ENCODE measurements around the gene CAMKMT.

The CAMKMT gene

GRCh38 chr2:44598330-44599119 lies 236.8 kb downstream of the CAMKMT start:
- ChIA-PET CTCF (interaction anchor here (0.7 kb wide), 1 partner anchor 17 kb away, joined by 3 read pairs; no protein-coding TSS in a partner anchor), POLR2A (no interaction called here)
- DNase-seq, result no peak
- no CpG with 5 or more reads among the region's 5 CpGs for WGBS (ENCODE audit: insufficient coverage)
- no peaks in the 10 kb centered on the region for H3K27me3 ChIP-seq (replicated peaks in 2 of 5; ENCODE audit: control insufficient read depth in 4 of 5, insufficient read depth in 5 of 5, low read length in 4 of 5)
- H3K36me3 ChIP-seq (ENCODE audit: control insufficient read depth in 4 of 4, insufficient read depth in 4 of 4, low read length in 3 of 4), result no peaks in the 10 kb centered on the region
- no peaks in the 10 kb centered on the region for H3K4me1 ChIP-seq (ENCODE audit: control extremely low read depth in 1 of 4, control insufficient read depth in 4 of 4, insufficient read depth in 4 of 4, low read length in 3 of 4)
- no peak overlapping the region for H3K4me3 ChIP-seq (ENCODE audit: control insufficient read depth in 1 of 7, extremely low read depth in 1 of 7, insufficient read depth in 4 of 7, low read depth in 2 of 7, low read length in 6 of 7)
- H3K9me3 ChIP-seq (ENCODE audit: control extremely low read depth in 1 of 5, control insufficient read depth in 4 of 5, insufficient read depth in 2 of 5, low read depth in 1 of 5, low read length in 4 of 5), result peaks cover 0 to 2% (median 0%) of the 10 kb centered on the region in 5 experiments
- no peak overlapping the region for H3K27ac ChIP-seq (ENCODE audit: insufficient read depth in 1 of 2, low read depth in 1 of 2, low read length in 2 of 2, poor library complexity in 1 of 2, severe bottlenecking in 2 of 2)

GRCh38 chr2:44599130-44599529 lies 237.4 kb downstream of the CAMKMT start:
- Histone ChIP-seq H3K36me3 (ENCODE audit: control insufficient read depth in 4 of 4, insufficient read depth in 4 of 4, low read length in 3 of 4) (no peaks in the 10 kb centered on the region), H3K27ac (ENCODE audit: insufficient read depth in 1 of 2, low read depth in 1 of 2, low read length in 2 of 2, poor library complexity in 1 of 2, severe bottlenecking in 2 of 2) (no peak overlapping the region), H3K4me3 (ENCODE audit: control insufficient read depth in 1 of 7, extremely low read depth in 1 of 7, insufficient read depth in 4 of 7, low read depth in 2 of 7, low read length in 6 of 7) (no peak overlapping the region), H3K27me3 (replicated peaks in 2 of 5; ENCODE audit: control insufficient read depth in 4 of 5, insufficient read depth in 5 of 5, low read length in 4 of 5) (no peaks in the 10 kb centered on the region), H3K4me1 (ENCODE audit: control extremely low read depth in 1 of 4, control insufficient read depth in 4 of 4, insufficient read depth in 4 of 4, low read length in 3 of 4) (no peaks in the 10 kb centered on the region), H3K9me3 (ENCODE audit: control extremely low read depth in 1 of 5, control insufficient read depth in 4 of 5, insufficient read depth in 2 of 5, low read depth in 1 of 5, low read length in 4 of 5) (peaks cover 0 to 2% (median 0%) of the 10 kb centered on the region in 5 experiments)
- no peak for DNase-seq
- no CpG with 5 or more reads among the region's 1 CpG for WGBS (ENCODE audit: insufficient coverage)
- ChIA-PET CTCF (no interaction called here), POLR2A (no interaction called here)

GRCh38 chr2:44602446-44602845 lies 240.7 kb downstream of the CAMKMT start:
- CTCF ChIA-PET, result no interaction called here
- no peak overlapping the region for H3K27ac ChIP-seq (ENCODE audit: insufficient read depth in 1 of 2, low read depth in 1 of 2, low read length in 2 of 2, poor library complexity in 1 of 2, severe bottlenecking in 2 of 2)
- no peaks in the 10 kb centered on the region for H3K4me1 ChIP-seq (ENCODE audit: control extremely low read depth in 1 of 4, control insufficient read depth in 4 of 4, insufficient read depth in 4 of 4, low read length in 3 of 4)
- POLR2A ChIA-PET, result no interaction called here
- 100% methylated on average over 2 of the region's 6 CpGs for WGBS (ENCODE audit: insufficient coverage)
- DNase-seq, result no peak
- no peaks in the 10 kb centered on the region for H3K27me3 ChIP-seq (replicated peaks in 2 of 5; ENCODE audit: control insufficient read depth in 4 of 5, insufficient read depth in 5 of 5, low read length in 4 of 5)
- H3K4me3 ChIP-seq (ENCODE audit: control insufficient read depth in 1 of 7, extremely low read depth in 1 of 7, insufficient read depth in 4 of 7, low read depth in 2 of 7, low read length in 6 of 7), result no peak overlapping the region
- H3K9me3 ChIP-seq (ENCODE audit: control extremely low read depth in 1 of 5, control insufficient read depth in 4 of 5, insufficient read depth in 2 of 5, low read depth in 1 of 5, low read length in 4 of 5), result no peaks in the 10 kb centered on the region
- no peaks in the 10 kb centered on the region for H3K36me3 ChIP-seq (ENCODE audit: control insufficient read depth in 4 of 4, insufficient read depth in 4 of 4, low read length in 3 of 4)

- CTCF ChIA-PET, result no interaction called here
- no CpG with 5 or more reads among the region's 1 CpG for WGBS (ENCODE audit: insufficient coverage)
- POLR2A ChIA-PET, result no interaction called here
- H3K4me3 ChIP-seq (ENCODE audit: control insufficient read depth in 1 of 7, extremely low read depth in 1 of 7, insufficient read depth in 4 of 7, low read depth in 2 of 7, low read length in 6 of 7), result no peak overlapping the region
- H3K27me3 ChIP-seq (replicated peaks in 2 of 5; ENCODE audit: control insufficient read depth in 4 of 5, insufficient read depth in 5 of 5, low read length in 4 of 5), result no peaks in the 10 kb centered on the region
- no peak for DNase-seq
- no peak overlapping the region for H3K27ac ChIP-seq (ENCODE audit: insufficient read depth in 1 of 2, low read depth in 1 of 2, low read length in 2 of 2, poor library complexity in 1 of 2, severe bottlenecking in 2 of 2)
- H3K36me3 ChIP-seq (ENCODE audit: control insufficient read depth in 4 of 4, insufficient read depth in 4 of 4, low read length in 3 of 4), result no peaks in the 10 kb centered on the region
- H3K9me3 ChIP-seq (ENCODE audit: control extremely low read depth in 1 of 5, control insufficient read depth in 4 of 5, insufficient read depth in 2 of 5, low read depth in 1 of 5, low read length in 4 of 5), result no peaks in the 10 kb centered on the region
- no peaks in the 10 kb centered on the region for H3K4me1 ChIP-seq (ENCODE audit: control extremely low read depth in 1 of 4, control insufficient read depth in 4 of 4, insufficient read depth in 4 of 4, low read length in 3 of 4)
Measured at GRCh38 chr2:44605511-44605910, 243.8 kb downstream of the CAMKMT start.

GRCh38 chr2:44612276-44612675 lies 250.5 kb downstream of the CAMKMT start:
- POLR2A ChIA-PET, result no interaction called here
- Histone ChIP-seq H3K27ac (ENCODE audit: insufficient read depth in 1 of 2, low read depth in 1 of 2, low read length in 2 of 2, poor library complexity in 1 of 2, severe bottlenecking in 2 of 2) (no peak overlapping the region), H3K4me3 (ENCODE audit: control insufficient read depth in 1 of 7, extremely low read depth in 1 of 7, insufficient read depth in 4 of 7, low read depth in 2 of 7, low read length in 6 of 7) (no peak overlapping the region), H3K9me3 (ENCODE audit: control extremely low read depth in 1 of 5, control insufficient read depth in 4 of 5, insufficient read depth in 2 of 5, low read depth in 1 of 5, low read length in 4 of 5) (peaks cover 0 to 3% (median 0%) of the 10 kb centered on the region in 5 experiments), H3K36me3 (ENCODE audit: control insufficient read depth in 4 of 4, insufficient read depth in 4 of 4, low read length in 3 of 4) (no peaks in the 10 kb centered on the region), H3K27me3 (replicated peaks in 2 of 5; ENCODE audit: control insufficient read depth in 4 of 5, insufficient read depth in 5 of 5, low read length in 4 of 5) (no peaks in the 10 kb centered on the region), H3K4me1 (ENCODE audit: control extremely low read depth in 1 of 4, control insufficient read depth in 4 of 4, insufficient read depth in 4 of 4, low read length in 3 of 4) (no peaks in the 10 kb centered on the region)
- no CpG with 5 or more reads among the region's 1 CpG for WGBS (ENCODE audit: insufficient coverage)
- CTCF ChIA-PET, result no interaction called here
- DNase-seq, result no peak

GRCh38 chr2:44614940-44615339 lies 253.2 kb downstream of the CAMKMT start:
- H3K4me1 ChIP-seq (ENCODE audit: control extremely low read depth in 1 of 4, control insufficient read depth in 4 of 4, insufficient read depth in 4 of 4, low read length in 3 of 4), result no peaks in the 10 kb centered on the region
- H3K36me3 ChIP-seq (ENCODE audit: control insufficient read depth in 4 of 4, insufficient read depth in 4 of 4, low read length in 3 of 4), result no peaks in the 10 kb centered on the region
- no peak for DNase-seq
- POLR2A ChIA-PET, result no interaction called here
- H3K27ac ChIP-seq (ENCODE audit: insufficient read depth in 1 of 2, low read depth in 1 of 2, low read length in 2 of 2, poor library complexity in 1 of 2, severe bottlenecking in 2 of 2), result no peak overlapping the region
- no peak overlapping the region for H3K4me3 ChIP-seq (ENCODE audit: control insufficient read depth in 1 of 7, extremely low read depth in 1 of 7, insufficient read depth in 4 of 7, low read depth in 2 of 7, low read length in 6 of 7)
- no CpG with 5 or more reads among the region's 2 CpGs for WGBS (ENCODE audit: insufficient coverage)
- CTCF ChIA-PET, result no interaction called here
- H3K27me3 ChIP-seq (replicated peaks in 2 of 5; ENCODE audit: control insufficient read depth in 4 of 5, insufficient read depth in 5 of 5, low read length in 4 of 5), result no peaks in the 10 kb centered on the region
- H3K9me3 ChIP-seq (ENCODE audit: control extremely low read depth in 1 of 5, control insufficient read depth in 4 of 5, insufficient read depth in 2 of 5, low read depth in 1 of 5, low read length in 4 of 5), result peaks cover 0 to 3% (median 0%) of the 10 kb centered on the region in 5 experiments

- POLR2A ChIA-PET, result no interaction called here
- CTCF ChIA-PET, result interaction anchor here (0.8 kb wide), 1 partner anchor 136 kb away, joined by 3 read pairs; no protein-coding TSS in a partner anchor
- H3K27ac ChIP-seq (ENCODE audit: insufficient read depth in 1 of 2, low read depth in 1 of 2, low read length in 2 of 2, poor library complexity in 1 of 2, severe bottlenecking in 2 of 2), result no peak overlapping the region
- H3K36me3 ChIP-seq (ENCODE audit: control insufficient read depth in 4 of 4, insufficient read depth in 4 of 4, low read length in 3 of 4), result no peaks in the 10 kb centered on the region
- no peaks in the 10 kb centered on the region for H3K27me3 ChIP-seq (replicated peaks in 2 of 5; ENCODE audit: control insufficient read depth in 4 of 5, insufficient read depth in 5 of 5, low read length in 4 of 5)
- no peak overlapping the region for H3K4me3 ChIP-seq (ENCODE audit: control insufficient read depth in 1 of 7, extremely low read depth in 1 of 7, insufficient read depth in 4 of 7, low read depth in 2 of 7, low read length in 6 of 7)
- peaks cover 0 to 3% (median 0%) of the 10 kb centered on the region in 5 experiments for H3K9me3 ChIP-seq (ENCODE audit: control extremely low read depth in 1 of 5, control insufficient read depth in 4 of 5, insufficient read depth in 2 of 5, low read depth in 1 of 5, low read length in 4 of 5)
- no peak for DNase-seq
- 98% methylated on average over 4 of the region's 4 CpGs for WGBS (ENCODE audit: insufficient coverage)
- no peaks in the 10 kb centered on the region for H3K4me1 ChIP-seq (ENCODE audit: control extremely low read depth in 1 of 4, control insufficient read depth in 4 of 4, insufficient read depth in 4 of 4, low read length in 3 of 4)
Measured at GRCh38 chr2:44615950-44616518, 254.3 kb downstream of the CAMKMT start.
